Measurements from ENCODE around the gene CPAMD8.

Gene CPAMD8

DNA sequence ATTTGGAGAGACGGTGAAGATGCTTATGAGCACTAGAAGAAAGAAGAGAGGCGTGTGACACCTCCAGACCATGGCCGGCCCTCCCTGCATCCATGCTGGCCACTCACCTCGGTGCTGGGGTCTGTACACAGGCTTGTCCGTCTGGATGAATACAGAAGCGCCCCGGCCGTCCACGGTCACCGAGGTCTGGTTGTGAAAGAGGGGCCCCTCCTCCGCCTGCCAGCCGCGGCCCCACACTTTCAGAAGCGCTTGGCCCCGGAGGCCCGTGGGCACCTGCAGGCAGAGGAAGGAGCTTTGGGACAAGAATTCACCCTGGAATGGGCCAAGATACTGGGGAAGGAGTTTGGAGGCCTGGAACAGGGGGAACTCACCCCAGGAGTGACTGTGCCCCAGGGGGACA lies 15.1 kb downstream of the CPAMD8 start:
- Histone ChIP-seq H3K27me3 (no peaks in the 10 kb centered on the region), H3K4me1 (no peaks in the 10 kb centered on the region), H3K36me3 (no peaks in the 10 kb centered on the region), H3K9me3 (no peaks in the 10 kb centered on the region), H3K4me3 (ENCODE audit: low read depth, low read length) (no peak overlapping the region)
- TF ChIP-seq, protein P1, sequence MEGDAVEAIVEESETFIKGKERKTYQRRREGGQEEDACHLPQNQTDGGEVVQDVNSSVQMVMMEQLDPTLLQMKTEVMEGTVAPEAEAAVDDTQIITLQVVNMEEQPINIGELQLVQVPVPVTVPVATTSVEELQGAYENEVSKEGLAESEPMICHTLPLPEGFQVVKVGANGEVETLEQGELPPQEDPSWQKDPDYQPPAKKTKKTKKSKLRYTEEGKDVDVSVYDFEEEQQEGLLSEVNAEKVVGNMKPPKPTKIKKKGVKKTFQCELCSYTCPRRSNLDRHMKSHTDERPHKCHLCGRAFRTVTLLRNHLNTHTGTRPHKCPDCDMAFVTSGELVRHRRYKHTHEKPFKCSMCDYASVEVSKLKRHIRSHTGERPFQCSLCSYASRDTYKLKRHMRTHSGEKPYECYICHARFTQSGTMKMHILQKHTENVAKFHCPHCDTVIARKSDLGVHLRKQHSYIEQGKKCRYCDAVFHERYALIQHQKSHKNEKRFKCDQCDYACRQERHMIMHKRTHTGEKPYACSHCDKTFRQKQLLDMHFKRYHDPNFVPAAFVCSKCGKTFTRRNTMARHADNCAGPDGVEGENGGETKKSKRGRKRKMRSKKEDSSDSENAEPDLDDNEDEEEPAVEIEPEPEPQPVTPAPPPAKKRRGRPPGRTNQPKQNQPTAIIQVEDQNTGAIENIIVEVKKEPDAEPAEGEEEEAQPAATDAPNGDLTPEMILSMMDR (IDR thresholded peaks at IDR 0.05; ENCODE audit: low read depth, low read length), result no peak
- DNase-seq, result no peak

DNA sequence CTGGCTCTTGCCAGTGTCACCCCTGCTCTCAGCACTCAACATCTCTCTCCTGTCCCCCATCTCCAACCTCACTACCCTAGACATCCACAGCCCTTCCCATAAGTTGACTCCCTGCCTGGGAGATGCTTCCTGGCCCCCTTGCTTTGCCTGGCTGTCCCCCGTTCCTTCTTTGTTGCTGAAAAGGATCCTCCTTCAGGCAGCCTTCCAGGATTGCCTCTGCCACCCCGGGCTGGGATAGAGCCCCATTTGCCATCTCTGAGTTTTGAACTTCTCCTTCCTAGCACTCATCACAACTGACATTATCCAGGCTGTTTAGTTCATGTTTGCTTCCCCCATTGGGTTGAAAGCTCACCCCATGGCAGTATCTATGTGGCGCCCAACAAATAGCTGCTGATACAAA lies 20.0 kb downstream of the CPAMD8 start:
- Histone ChIP-seq H3K9me3 (no peaks in the 10 kb centered on the region), H3K4me3 (ENCODE audit: low read depth, low read length) (no peak overlapping the region), H3K27me3 (no peaks in the 10 kb centered on the region), H3K36me3 (no peaks in the 10 kb centered on the region), H3K4me1 (no peaks in the 10 kb centered on the region)
- DNase-seq, result no peak
- TF ChIP-seq, protein P1 (IDR thresholded peaks at IDR 0.05; ENCODE audit: low read depth, low read length), result no peak

DNA sequence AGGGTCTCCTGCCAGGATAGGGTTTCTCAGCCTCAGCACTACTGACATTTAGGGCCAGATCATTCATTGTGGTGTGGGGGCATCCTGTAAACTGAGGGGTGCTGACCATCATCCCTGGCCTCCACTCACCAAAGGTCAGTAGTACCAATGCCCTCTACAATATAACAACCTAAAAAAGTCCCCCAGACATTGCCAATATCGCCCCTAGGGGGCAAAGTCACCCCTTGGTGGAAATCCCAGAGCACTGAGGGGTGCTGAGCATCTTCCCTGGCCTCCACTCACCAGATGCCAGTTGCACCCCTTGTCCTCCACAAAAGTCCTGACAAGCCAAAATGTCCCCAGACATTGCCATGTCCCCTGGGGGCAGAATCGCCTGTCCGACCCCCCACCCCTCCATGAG lies 21.6 kb downstream of the CPAMD8 start:
- Histone ChIP-seq H3K4me1 (no peaks in the 10 kb centered on the region), H3K9me3 (no peaks in the 10 kb centered on the region), H3K36me3 (no peaks in the 10 kb centered on the region), H3K27me3 (no peaks in the 10 kb centered on the region), H3K4me3 (ENCODE audit: low read depth, low read length) (no peak overlapping the region)
- no peak for DNase-seq
- TF ChIP-seq, protein P1 (IDR thresholded peaks at IDR 0.05; ENCODE audit: low read depth, low read length), result no peak

DNA sequence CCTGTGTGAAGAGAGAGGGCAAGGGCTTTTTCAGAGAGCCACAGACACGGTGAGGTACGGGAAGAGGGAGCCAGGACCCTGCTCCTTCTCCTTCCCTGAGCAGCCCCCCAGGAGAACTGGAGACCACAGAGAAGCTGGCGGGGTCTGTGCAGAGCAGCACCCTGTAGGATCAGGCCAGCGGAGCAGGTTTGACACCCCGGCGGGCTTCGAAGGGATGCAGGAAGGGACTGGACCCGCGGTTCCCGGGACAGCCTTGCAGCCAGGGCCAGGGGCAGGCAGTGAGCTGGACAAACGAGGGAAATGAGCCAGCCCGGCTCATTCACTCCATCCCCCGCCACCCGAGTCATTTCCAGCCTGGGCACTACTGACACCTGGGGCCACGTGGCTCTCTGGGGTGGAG lies 22.2 kb downstream of the CPAMD8 start:
- TF ChIP-seq, protein P1 (IDR thresholded peaks at IDR 0.05; ENCODE audit: low read depth, low read length), result no peak
- Histone ChIP-seq H3K9me3 (no peaks in the 10 kb centered on the region), H3K4me3 (ENCODE audit: low read depth, low read length) (no peak overlapping the region), H3K27me3 (no peaks in the 10 kb centered on the region), H3K36me3 (no peaks in the 10 kb centered on the region), H3K4me1 (no peaks in the 10 kb centered on the region)
- no peak for DNase-seq

DNA sequence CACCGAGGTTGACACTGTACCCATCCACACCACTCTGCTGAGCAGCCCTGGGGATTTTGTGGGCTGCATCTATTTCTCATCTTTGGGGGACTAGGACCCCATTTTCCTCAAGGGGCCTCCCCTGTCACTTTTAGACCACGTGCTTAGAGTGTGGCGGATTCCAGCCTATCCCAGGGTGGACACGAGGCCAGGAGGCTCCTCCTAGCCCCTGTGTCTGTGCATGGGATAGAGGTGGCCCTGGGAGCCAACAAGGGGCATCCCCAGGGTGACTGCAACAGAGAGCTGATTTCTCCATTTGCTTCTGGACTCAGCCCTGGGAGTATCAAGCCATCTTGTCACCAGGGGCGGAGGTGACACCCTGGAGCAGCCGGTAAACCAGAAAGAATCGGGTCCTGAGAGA lies 24.2 kb downstream of the CPAMD8 start:
- H3K36me3 ChIP-seq, result no peaks in the 10 kb centered on the region
- TF ChIP-seq, protein P1 (IDR thresholded peaks at IDR 0.05; ENCODE audit: low read depth, low read length), result no peak
- H3K4me1 ChIP-seq, result no peaks in the 10 kb centered on the region
- no peak overlapping the region for H3K4me3 ChIP-seq (ENCODE audit: low read depth, low read length)
- H3K9me3 ChIP-seq, result no peaks in the 10 kb centered on the region
- H3K27me3 ChIP-seq, result no peaks in the 10 kb centered on the region
- DNase-seq, result no peak

DNA sequence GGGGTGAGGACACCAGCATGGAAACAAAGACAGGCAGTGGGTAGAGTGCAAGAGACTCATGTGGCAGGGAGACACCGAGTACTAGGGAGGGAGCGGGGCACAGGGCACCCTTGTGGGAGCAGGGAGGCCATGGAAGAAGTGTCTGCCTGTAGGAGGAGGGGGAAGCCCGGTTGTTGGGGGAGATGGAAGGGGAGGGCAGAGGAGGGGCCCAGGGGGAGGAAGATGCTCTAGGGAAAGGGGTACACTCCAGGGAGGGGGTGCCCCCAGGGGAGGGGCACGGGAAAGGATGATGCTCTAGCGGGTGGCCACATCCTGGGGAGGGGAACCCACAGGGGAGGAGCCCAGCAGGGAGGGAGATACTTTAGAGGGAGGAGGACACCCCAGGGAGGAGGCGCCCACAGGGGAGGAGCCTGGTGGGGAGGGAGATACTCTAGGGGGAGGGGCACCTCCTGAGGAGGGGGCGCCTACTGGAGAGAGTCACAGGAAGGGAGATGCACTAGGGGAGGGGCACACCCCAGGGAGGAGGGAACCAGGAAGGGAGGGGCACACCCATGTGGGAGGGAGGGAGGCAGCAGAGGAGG lies 24.9 kb downstream of the CPAMD8 start:
- Histone ChIP-seq H3K4me1 (no peaks in the 10 kb centered on the region), H3K9me3 (no peaks in the 10 kb centered on the region), H3K27me3 (no peaks in the 10 kb centered on the region), H3K4me3 (ENCODE audit: low read depth, low read length) (no peak overlapping the region), H3K36me3 (no peaks in the 10 kb centered on the region)
- DNase-seq, result no peak
- TF ChIP-seq, protein P1 (IDR thresholded peaks at IDR 0.05; ENCODE audit: low read depth, low read length), result no peak
